Stimulated activated naive CD8-positive, alpha-beta T cell treated with anti-CD3 and anti-CD28 coated beads, Interleukin-15, Interleukin-2, amounts not matched to agents 100 U/mL and 50 U/mL, for 24 hours (primary cell): ENCODE data around the gene TOGARAM2.
A peak's percentile ranks its signal among the peaks of the same experiment; 100 is the strongest.
"Not testable (repeated sequence)": the region's sequence is repeated elsewhere in the genome, so short reads cannot be mapped to it uniquely, and the experiment has no call there.

Experiments used
- ATAC-seq: fragments of 150-1000 bp; cut with Tn5 transposase; one replicate; pipeline ENCODE4 v1.10.0; 2021
- DNase-seq: peaks from one replicate; pipeline ENCODE4 v3.0.0; 2021

Gene TOGARAM2

DNA sequence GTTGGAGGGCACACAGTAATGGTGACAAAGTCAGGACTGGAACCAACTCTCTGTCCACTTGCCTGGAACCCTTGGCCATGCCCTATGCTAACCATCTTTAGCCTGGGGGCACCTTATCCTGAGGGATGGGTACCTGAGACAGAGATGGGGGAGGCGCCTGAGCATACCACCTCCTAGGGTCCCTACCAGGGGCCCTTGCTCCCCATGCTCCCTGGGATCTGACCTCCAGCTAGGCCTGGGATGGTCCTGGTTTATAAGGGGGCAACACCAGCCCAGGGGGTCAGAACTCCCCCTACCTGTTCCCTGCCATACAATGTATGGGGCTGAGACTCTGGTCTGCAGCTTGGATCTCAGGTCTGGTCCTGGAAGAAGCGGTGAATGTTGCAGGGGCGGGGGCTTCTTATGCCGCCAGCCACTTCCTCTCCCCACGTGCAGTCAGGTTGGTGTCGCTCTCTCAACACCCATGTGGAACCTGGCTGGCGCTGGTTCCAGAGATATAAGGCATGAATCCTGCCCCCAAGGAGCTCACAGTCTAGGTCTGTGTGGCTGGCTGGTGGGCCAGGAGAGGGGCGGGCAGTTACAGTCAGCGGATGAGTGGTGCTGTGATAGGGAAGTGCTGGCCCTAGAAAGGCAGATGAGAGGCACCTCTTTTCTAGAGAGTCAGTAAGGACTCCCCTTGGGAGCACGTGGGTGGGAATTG lies 3.8 kb upstream of the TOGARAM2 start:
- no peak for ATAC-seq

DNA sequence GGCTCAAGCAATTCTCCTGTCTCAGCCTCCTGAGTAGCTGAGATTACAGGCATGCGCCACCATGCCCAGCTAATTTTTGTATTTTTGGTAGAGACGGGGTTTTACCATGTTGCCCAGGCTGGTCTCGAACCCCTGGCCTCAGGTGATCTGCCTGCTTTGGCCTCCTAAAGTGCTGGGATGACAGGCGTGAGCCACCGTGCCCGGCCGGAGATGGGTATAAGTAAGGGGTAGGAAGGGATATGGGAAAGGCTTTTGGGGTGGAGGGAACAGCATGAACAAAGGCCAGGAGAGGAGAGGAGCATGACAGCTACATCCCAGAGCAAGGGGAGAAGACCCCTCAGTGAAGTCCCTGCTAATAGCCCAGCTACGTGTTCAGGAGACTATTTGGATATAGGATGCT lies 3.1 kb upstream of the TOGARAM2 start:
- not testable (repeated sequence) for ATAC-seq

More for the DNA sequence above, 3.8 kb upstream of the TOGARAM2 start:
- no peak for DNase-seq

GRCh38 chr2:28978606-28979005 lies 2.5 kb upstream of the TOGARAM2 start:
- DNase-seq (no peak), ATAC-seq (no peak)

More for the DNA sequence above, 3.1 kb upstream of the TOGARAM2 start:
- DNase-seq, result not testable (repeated sequence)

DNA sequence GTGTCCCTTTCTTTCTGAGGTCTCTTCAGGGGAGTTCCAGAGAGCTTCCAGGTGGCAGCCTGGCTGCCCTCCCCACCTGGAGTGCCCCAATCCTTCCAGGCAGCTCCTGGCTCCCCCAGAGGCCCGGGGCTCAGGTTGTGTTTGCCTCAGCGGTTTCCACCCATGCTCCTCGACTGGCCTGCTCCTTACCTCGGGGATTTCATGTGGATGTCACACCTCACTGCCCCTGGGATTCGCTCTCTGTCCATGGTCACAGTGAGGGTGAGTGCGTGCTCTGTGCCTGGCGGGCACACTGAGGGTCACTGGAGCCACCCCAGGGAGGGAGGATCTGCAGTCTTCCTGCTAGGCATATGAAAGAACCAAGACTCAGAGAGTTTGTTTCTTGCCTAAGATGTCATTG lies 2.1 kb upstream of the TOGARAM2 start:
- no peak for DNase-seq
- ATAC-seq, result no peak

DNA sequence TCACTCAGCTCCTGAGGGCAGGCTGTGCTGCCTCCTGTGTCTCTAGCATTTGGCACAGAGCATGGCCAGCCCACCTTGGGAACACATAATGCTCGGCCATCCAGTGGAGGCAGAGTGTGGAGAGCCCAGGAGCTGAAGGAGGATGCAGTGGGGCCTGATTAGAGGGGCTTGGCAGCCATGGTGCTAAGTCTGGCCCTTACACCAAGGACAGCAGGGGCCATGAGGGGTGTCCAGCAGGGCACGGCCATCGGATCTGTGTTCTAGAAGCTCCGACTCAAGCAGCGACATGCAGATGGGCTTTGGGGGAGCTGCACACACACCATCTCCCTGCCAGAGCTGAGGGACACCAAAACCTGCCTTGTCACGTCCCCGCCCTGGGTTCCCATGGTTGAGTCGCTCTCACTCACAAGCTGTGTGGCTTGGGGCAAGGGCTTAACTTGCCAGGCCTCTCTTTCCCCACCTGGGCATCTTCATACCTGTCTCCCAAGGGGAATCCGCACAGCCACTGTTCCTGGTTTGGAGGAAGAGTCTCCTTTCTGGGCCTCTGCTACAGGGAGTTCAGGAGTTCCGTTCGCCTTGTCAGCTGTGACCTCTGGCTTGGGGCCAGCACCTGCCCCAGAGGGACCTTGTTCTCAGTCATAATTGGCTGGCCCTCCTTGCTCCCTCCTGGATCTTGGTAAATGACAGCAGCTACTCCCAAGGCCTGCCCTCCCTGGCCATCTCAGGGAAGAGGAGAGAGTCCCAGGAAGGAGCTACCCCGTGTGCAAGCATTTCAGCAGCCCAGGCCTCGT lies 1.3 kb upstream of the TOGARAM2 start:
- ATAC-seq (no peak), DNase-seq (no peak)

DNA sequence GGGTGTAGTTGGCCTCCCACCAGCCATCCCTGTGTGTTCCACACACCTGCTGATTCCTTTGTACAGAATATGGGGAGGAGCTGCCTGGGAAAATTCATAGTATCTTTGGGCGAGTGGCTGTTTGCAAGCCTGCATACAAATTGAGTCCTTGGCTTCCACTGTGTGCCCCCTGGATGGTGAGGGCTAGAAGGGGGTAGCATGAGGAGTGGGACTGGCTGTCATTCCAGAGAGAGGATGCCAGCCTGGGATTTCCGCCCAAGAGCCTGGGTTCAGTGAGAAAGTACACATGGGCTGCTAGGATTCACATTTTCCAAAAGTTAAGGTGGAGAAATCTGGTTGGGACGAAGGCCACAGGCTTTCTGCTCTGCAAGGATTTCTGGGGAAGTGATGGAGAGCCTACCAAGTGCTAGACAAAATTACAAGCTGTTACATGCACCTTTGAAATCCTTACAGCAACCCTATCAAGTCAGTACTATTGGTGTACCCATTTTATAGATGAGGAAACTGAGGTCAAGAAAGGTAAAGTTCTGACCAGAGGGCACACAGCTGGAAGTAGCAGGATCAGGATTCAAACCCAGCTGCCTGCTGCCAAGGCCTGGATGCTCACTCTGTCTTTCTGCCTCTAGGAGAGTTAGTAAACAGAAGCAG lies 606 bp upstream of the TOGARAM2 start:
- DNase-seq (no peak), ATAC-seq (no peak)

- ATAC-seq (no peak), DNase-seq (no peak)
Observed at GRCh38 chr2:28981620-28982376, 700 bp downstream of the TOGARAM2 start.

GRCh38 chr2:28982381-28982950 lies 1.4 kb downstream of the TOGARAM2 start:
- DNase-seq (no peak), ATAC-seq (peak; percentile 12)

GRCh38 chr2:28986429-28986828 lies 5.3 kb downstream of the TOGARAM2 start:
- no peak for DNase-seq

DNA sequence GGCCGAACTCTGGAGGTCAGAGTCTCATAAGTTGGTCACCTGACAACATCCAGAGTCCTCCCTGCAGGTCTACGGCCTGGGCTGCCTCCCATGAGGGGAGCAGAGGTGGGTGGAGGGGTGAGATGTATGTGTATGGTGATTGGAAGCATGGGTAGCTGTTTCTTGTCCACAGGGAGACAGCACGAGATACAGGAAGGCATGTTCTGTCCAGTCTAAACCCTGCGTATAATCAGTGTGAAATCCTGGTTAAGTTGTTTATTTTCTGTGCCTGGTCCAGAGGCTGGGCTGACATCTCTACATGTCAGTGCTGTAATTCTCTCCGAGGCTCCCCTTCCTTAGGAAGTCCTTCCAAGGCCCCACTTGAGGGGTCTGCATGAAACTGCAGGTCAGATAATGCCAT lies 8.9 kb downstream of the TOGARAM2 start:
- ATAC-seq, result no peak
- DNase-seq, result no peak

More at GRCh38 chr2:28986429-28986828, 5.3 kb downstream of the TOGARAM2 start:
- no peak for ATAC-seq

DNA sequence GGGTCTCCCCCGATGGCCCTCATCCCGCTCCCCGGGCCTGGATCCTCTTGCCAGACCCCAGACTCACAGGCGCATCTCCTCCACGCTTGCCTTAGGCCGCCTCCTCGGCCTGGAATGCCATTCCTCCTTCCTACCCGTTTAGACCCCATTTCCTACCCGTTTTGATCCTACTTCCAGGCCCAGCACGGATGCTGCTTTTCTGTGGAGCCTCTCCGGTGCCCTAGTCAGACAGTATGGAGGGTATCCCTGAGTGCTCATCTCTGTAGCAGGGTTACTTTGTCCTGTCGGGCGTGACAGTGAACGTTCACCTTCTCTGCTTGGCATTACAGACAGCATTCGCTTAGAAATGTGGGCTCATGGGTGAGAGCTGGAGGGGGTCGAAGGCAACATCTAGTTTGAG lies 9.3 kb downstream of the TOGARAM2 start:
- DNase-seq (no peak), ATAC-seq (no peak)

DNA sequence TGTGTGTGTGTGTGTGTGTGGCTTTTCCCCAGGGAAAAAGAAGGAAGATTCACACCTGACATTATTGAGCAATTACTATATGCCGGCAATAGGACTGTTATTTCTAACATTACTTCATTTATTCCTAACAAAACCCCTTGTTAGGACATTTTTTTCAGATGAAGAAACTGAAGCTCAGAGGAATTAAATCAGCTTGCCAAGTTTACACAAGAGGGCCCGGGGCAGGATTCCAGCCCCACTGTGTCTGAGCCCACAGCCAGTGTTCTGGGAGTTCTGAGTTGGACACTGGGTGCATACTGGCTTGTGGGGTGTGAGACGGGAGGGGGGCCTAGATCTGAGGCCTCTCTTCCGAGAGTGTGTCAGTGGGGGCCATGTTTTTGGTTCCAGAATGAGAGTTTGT lies 9.9 kb downstream of the TOGARAM2 start:
- DNase-seq, result no peak
- ATAC-seq, result no peak

DNA sequence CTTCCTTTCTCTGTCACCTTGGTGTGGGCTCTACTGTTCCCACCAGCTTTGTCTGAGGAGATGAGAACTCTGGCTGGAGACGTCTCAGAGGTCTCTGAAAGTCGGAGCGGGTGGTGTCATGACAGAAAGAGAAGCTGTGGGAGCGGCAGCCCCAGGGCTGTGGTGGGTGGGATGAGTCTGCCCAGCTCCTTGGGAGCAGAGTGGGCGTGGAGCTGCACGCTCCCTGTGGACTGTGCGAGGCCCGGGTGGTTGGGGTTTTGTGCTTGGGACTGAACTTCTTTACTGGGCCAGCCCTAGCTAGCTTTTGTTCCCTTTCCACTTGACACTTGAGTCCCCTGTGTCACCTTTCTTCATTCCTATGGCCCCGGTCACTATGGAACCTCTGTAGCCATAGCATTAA lies 10.4 kb downstream of the TOGARAM2 start:
- no peak for DNase-seq

GRCh38 chr2:28993206-28993960 lies 12.3 kb downstream of the TOGARAM2 start:
- ATAC-seq (no peak), DNase-seq (no peak)

More for the DNA sequence above, 10.4 kb downstream of the TOGARAM2 start:
- no peak for ATAC-seq

DNA sequence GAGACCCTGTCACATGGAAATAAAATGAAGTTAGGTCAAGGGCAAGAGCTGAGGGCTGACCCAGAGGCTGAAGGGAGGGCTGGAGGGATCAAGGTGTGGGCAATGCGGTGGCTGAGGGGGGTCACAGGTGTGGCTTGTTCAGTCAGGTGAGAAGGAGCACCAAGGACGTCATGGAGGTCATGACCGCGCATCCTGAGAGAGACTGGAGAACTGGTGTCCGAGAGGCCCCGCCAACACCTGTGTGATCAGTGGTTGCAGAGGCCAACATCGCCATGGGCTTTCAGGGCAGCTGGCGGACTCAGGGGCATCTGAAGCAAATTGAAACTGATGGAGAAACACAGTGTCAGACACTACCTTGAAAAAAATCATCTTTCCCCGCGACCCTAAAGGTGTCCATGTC lies 13.0 kb downstream of the TOGARAM2 start:
- ATAC-seq (no peak), DNase-seq (no peak)

- DNase-seq (no peak), ATAC-seq (no peak)
Observed at GRCh38 chr2:28994679-28995078, 13.6 kb downstream of the TOGARAM2 start.

DNA sequence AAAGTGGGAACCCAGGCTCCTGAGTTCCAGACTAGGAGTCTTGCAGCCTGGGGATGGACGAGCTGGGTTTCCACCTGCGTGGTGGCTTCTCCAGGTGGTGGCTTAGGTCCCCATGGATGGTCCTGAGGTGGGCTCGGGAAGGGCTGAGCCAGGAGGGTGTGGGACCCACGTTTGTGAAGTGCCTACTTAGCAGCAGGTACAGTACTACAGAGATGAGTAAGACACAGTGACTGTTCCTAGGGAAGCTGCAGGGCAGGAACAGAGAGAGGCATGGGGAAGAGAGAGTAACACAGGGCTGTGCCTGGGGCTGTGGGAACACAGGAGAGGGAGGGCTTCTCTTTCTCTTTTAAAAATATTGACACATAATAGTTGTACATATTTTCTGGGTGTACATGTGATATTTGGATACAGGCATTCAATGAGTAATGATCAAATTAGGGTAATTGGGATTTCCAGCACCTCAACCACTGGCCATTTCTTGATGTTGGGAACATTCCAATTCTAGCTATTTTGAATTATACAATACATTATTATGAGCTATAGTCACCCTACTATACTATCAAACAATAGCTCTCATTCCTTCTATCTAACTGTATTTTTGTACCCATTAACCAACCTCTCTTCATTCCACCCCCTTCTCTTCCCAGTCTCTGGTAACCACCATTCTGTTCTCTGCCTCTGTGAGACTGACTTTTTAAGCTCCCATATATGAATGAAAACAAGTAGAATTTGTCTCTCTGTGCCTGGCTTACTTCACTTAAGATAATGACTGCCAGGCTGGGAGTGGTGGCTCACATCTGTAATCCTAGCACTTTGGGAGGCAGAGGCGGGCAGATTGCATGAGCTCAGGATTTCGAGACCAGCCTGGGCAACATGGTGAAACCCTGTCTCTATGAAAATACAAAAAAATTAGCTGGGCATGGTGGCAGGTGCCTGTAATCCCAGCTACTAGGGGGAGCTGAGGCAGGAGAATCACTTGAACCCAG lies 15.0 kb downstream of the TOGARAM2 start:
- ATAC-seq, result no peak
- no peak for DNase-seq

- DNase-seq (no peak), ATAC-seq (no peak)
Observed at GRCh38 chr2:28997237-28997846, 16.2 kb downstream of the TOGARAM2 start.
